T-helper 17 cell (primary cell): ENCODE data around the gene ZXDC. TPM values are rescaled to one million over a fixed set of nuclear protein-coding genes. Genes with fewer than 3 reads are reported as not detected.

Experiments used
- ATAC-seq: fragments of 150-1000 bp; cut with Tn5 transposase; 2 replicates; pipeline ENCODE4 v1.10.0; 2021; ENCODE audit warnings: mild to moderate bottlenecking, moderate library complexity
- DNase-seq, 3 donors: peaks; one replicate each; pipeline versions ENCODE4 v3.0.0 to v3.0.0-alpha.2; 2020 to 2021
- H3K9me3 ChIP-seq: one replicate; pipeline ENCODE4 v1.7.0; 2013; ENCODE audit warnings: low read length, mild to moderate bottlenecking; ENCODE audit not compliant: control insufficient read depth, poor library complexity, severe bottlenecking
- H3K27ac Mint-ChIP-seq: one replicate; pipeline ENCODE4 v1.8.0; 2022; ENCODE audit warnings: mild to moderate bottlenecking, moderate library complexity, mixed read lengths
- H3K27me3 Mint-ChIP-seq: one replicate; pipeline ENCODE4 v1.8.0; 2022; ENCODE audit warnings: mixed read lengths
- H3K36me3 Mint-ChIP-seq: one replicate; pipeline ENCODE4 v1.8.0; 2022; ENCODE audit warnings: low read depth, mixed read lengths
- H3K4me1 Mint-ChIP-seq: one replicate; pipeline ENCODE4 v1.8.0; 2022; ENCODE audit warnings: mild to moderate bottlenecking, mixed read lengths
- H3K4me3 Mint-ChIP-seq: one replicate; pipeline ENCODE4 v1.8.0; 2022; ENCODE audit warnings: mild to moderate bottlenecking, moderate library complexity, mixed read lengths
- total RNA-seq, 4 donors: library from RNA in 2 of 4; stranded (reverse) in 2 of 4; gene quantifications; one replicate each; pipeline ENCODE4 v1.2.3 and lab custom pipeline; 2022 to 2026

ZXDC gene
- total RNA-seq, 2 donors from 2014 or later: 57.2 to 59.0 TPM

DNA sequence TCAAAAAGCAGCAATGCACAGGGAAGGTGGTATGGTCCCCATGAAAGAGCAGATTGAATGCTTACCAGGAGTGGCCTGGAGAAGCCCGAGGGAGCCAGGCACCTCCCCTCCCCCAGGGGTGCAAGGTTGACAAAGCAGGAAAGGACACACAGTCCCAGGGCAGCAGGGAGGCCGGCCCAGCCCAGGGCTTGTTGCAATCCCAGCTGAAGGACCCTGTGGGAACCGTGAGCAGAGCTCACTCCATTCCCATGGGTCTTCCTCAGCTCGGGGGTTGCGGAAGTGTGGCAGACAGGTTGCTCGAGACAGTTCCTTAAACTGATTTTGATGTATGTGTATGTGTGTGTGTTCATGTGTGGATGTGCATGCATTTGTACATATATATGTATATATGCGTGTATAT is 26.0 kb upstream of the ZXDC start:
- Mint-ChIP-seq H3K27ac (no peak overlapping the region), H3K27me3 (peaks cover 15% of the 10 kb centered on the region), H3K4me1 (no peaks in the 10 kb centered on the region), H3K4me3 (no peak overlapping the region), H3K36me3 (no peaks in the 10 kb centered on the region)
- no peak for ATAC-seq
- DNase-seq: no peak
- H3K9me3 ChIP-seq: no peaks in the 10 kb centered on the region

DNA sequence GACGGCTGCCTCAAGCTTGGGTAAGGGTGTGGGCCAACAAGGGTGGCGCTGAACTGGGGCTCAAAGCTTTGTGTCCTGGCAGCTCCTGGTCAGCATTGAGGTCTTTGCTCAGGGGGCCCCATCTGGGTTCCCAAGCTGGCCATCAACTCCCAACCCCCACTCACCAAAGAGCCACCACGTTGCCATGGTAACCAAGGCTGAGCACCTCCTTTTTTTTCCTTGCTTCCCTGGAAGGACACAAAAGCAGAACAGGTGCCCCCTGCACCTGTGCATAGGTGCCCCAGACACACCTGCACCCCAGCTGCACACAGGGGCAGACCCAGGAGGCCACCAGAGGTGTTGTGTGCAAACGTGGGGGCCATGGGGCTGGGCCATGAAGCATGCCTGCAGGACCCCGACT is 25.4 kb upstream of the ZXDC start:
- H3K36me3 Mint-ChIP-seq: no peaks in the 10 kb centered on the region
- peaks cover 11% of the 10 kb centered on the region for H3K27me3 Mint-ChIP-seq
- H3K4me3 Mint-ChIP-seq: no peak overlapping the region
- no peaks in the 10 kb centered on the region for H3K9me3 ChIP-seq
- H3K4me1 Mint-ChIP-seq: no peaks in the 10 kb centered on the region
- no peak for ATAC-seq
- DNase-seq: no peak
- no peak overlapping the region for H3K27ac Mint-ChIP-seq

- no peaks in the 10 kb centered on the region for H3K36me3 Mint-ChIP-seq
- no peaks in the 10 kb centered on the region for H3K9me3 ChIP-seq
- no peak for ATAC-seq
- no peak for DNase-seq
- H3K27ac Mint-ChIP-seq: no peak overlapping the region
- H3K27me3 Mint-ChIP-seq: peaks cover 7% of the 10 kb centered on the region
- no peaks in the 10 kb centered on the region for H3K4me1 Mint-ChIP-seq
- H3K4me3 Mint-ChIP-seq: no peak overlapping the region
Measured at GRCh38 chr3:126500016-126500415, 24.3 kb upstream of the ZXDC start.

DNA sequence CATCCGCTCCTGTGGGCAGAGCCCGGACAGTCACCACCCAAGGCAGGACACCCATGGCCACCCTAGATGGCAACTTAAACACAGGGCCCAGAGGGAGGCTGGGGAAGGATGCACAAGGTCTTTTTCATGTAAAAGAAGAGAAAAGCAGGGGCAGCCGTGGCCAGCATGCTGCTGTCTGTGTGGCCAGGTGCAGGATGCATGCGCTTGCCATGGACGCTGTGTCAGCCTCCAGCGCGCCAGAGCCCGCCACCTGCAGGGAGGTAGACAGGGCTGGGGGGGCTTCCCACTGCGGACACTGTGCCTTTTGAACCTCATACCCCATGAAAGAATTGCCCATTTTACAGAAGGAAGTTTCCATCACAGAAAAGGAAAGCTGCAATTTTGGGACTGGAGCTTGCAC is 23.7 kb upstream of the ZXDC start:
- H3K9me3 ChIP-seq: no peaks in the 10 kb centered on the region
- ATAC-seq: no peak
- H3K27ac Mint-ChIP-seq: no peak overlapping the region
- no peak overlapping the region for H3K4me3 Mint-ChIP-seq
- no peaks in the 10 kb centered on the region for H3K36me3 Mint-ChIP-seq
- H3K27me3 Mint-ChIP-seq: peaks cover 5% of the 10 kb centered on the region
- no peak for DNase-seq
- no peaks in the 10 kb centered on the region for H3K4me1 Mint-ChIP-seq

DNA sequence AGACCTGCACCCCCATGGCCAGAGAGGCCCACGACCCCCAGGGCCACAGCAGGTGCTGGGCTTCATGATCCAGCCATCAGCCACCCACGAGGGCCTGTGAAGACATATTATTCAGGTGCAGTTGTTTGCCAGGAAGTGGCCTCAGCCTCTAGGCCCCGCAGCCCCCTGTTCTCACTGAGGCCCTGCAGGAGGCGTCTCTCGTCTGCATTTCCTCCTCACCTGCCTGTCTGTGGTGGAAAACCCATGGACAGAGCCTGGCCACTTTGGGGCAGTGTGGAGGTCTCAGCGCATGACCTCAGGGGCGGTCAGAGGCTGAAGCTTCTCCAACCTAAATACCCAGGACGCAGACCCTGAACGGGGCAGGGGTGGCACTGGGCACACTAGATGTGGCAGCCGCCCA is 23.2 kb upstream of the ZXDC start:
- no peaks in the 10 kb centered on the region for H3K36me3 Mint-ChIP-seq
- H3K4me1 Mint-ChIP-seq: no peaks in the 10 kb centered on the region
- DNase-seq: no peak
- H3K27ac Mint-ChIP-seq: no peak overlapping the region
- no peaks in the 10 kb centered on the region for H3K9me3 ChIP-seq
- H3K4me3 Mint-ChIP-seq: no peak overlapping the region
- H3K27me3 Mint-ChIP-seq: peaks cover 5% of the 10 kb centered on the region
- ATAC-seq: no peak

GRCh38 chr3:126498461-126498860 is 22.8 kb upstream of the ZXDC start:
- H3K9me3 ChIP-seq: no peaks in the 10 kb centered on the region
- Mint-ChIP-seq H3K27me3 (peaks cover 5% of the 10 kb centered on the region), H3K4me1 (peaks cover under 1% of the 10 kb centered on the region), H3K4me3 (no peak overlapping the region), H3K27ac (no peak overlapping the region), H3K36me3 (no peaks in the 10 kb centered on the region)
- DNase-seq (no peak), ATAC-seq (no peak)

DNA sequence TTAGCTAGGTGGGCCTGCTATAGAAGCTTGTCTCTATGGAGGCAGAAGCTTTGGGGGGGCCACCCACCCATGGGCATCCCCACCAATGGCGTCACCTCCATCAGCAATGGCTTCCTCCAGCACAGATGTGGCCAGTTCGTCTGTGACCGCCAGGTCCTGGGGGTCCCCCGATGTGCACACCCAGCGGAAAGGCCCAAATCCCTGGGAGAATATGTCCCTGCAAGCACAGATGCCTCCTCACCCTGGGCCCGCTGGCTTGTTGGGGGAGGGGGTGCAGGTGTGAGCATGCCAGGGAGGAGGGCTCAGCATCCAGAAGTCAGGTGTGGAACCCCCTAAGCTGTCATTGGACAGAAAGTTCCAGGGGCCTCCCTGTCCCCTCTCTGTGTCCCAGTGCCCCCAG is 22.3 kb upstream of the ZXDC start:
- H3K4me1 Mint-ChIP-seq: peaks cover 4% of the 10 kb centered on the region
- no peaks in the 10 kb centered on the region for H3K9me3 ChIP-seq
- no peaks in the 10 kb centered on the region for H3K36me3 Mint-ChIP-seq
- no peak for ATAC-seq
- no peak overlapping the region for H3K4me3 Mint-ChIP-seq
- H3K27ac Mint-ChIP-seq: no peak overlapping the region
- H3K27me3 Mint-ChIP-seq: peaks cover 5% of the 10 kb centered on the region
- DNase-seq: no peak

- Mint-ChIP-seq H3K27ac (no peak overlapping the region), H3K4me3 (no peak overlapping the region), H3K36me3 (no peaks in the 10 kb centered on the region), H3K27me3 (peaks cover 5% of the 10 kb centered on the region), H3K4me1 (peaks cover 4% of the 10 kb centered on the region)
- no peak for ATAC-seq
- no peak for DNase-seq
- H3K9me3 ChIP-seq: no peaks in the 10 kb centered on the region
Measured at GRCh38 chr3:126496894-126497850, 21.5 kb upstream of the ZXDC start.

GRCh38 chr3:126495786-126496185 is 20.1 kb upstream of the ZXDC start:
- H3K9me3 ChIP-seq: no peaks in the 10 kb centered on the region
- no peak overlapping the region for H3K4me3 Mint-ChIP-seq
- no peak overlapping the region for H3K27ac Mint-ChIP-seq
- DNase-seq: no peak
- H3K4me1 Mint-ChIP-seq: peaks cover 4% of the 10 kb centered on the region
- H3K36me3 Mint-ChIP-seq: no peaks in the 10 kb centered on the region
- H3K27me3 Mint-ChIP-seq: peaks cover 5% of the 10 kb centered on the region
- ATAC-seq: no peak

DNA sequence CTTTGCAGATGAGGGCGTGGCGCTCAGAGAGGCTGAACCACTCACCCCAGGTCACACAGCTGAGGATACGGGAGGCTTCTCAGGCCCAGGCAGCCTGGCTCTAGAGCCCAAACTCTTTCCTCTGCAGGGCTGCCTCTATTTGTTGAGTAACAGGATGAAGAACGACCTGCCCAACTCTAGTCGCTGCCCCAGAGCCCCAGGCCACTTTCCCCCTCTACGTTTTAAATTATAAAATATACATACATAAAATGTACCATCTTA is 19.2 kb upstream of the ZXDC start:
- H3K4me3 Mint-ChIP-seq: no peak overlapping the region
- H3K4me1 Mint-ChIP-seq: peaks cover 4% of the 10 kb centered on the region
- no peak for ATAC-seq
- no peaks in the 10 kb centered on the region for H3K36me3 Mint-ChIP-seq
- H3K27me3 Mint-ChIP-seq: peaks cover 5% of the 10 kb centered on the region
- no peak for DNase-seq
- H3K27ac Mint-ChIP-seq: no peak overlapping the region
- no peaks in the 10 kb centered on the region for H3K9me3 ChIP-seq

DNA sequence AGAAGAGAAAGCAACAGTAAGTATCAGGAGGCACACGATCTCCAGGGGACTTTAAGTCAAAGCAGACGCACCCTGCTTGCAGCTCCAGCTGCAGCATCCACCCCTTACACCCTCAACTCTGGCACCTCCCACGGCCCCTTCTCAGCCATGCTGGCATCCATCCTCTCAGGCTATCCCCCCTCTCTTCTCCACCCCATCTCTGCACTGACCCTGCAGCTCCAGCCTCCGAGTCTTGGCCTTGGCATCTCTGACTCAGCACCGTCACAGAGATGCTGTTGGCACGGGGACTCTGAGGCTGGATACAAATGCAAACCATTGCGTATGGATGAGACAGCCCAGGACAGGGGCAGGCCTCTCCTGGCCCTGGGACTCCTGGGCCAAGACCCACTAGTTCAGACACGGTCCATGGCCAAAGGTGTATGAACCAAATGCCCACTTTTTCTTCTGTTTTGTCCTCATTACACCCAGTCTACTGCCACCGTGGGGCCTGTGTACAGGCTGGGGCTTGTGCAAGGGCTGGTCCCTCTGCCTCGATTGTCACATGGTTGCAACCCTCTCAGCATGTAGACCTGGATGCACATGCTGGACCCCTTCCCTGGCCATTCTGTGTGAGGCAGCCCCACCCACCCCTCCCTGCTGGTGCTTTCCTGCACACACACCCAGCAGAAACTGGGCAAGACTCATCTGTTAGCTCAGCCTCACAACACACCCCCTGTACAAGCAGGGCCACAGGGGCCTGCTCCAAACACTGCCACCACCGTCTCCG is 18.7 kb upstream of the ZXDC start:
- no peak overlapping the region for H3K4me3 Mint-ChIP-seq
- ATAC-seq: no peak

GRCh38 chr3:126493739-126494138 is 18.0 kb upstream of the ZXDC start:
- no peaks in the 10 kb centered on the region for H3K9me3 ChIP-seq
- peaks cover 12% of the 10 kb centered on the region for H3K27me3 Mint-ChIP-seq
- DNase-seq (no peak), ATAC-seq (no peak)
- no peaks in the 10 kb centered on the region for H3K36me3 Mint-ChIP-seq
- H3K4me3 Mint-ChIP-seq: no peak overlapping the region
- H3K27ac Mint-ChIP-seq: no peak overlapping the region
- peaks cover 4% of the 10 kb centered on the region for H3K4me1 Mint-ChIP-seq

More for the DNA sequence above, 18.7 kb upstream of the ZXDC start:
- H3K9me3 ChIP-seq: no peaks in the 10 kb centered on the region
- peaks cover 4% of the 10 kb centered on the region for H3K4me1 Mint-ChIP-seq
- DNase-seq: no peak
- H3K36me3 Mint-ChIP-seq: no peaks in the 10 kb centered on the region
- H3K27ac Mint-ChIP-seq: no peak overlapping the region
- peaks cover 6% of the 10 kb centered on the region for H3K27me3 Mint-ChIP-seq

GRCh38 chr3:126493051-126493450 is 17.4 kb upstream of the ZXDC start:
- Mint-ChIP-seq H3K4me1 (peaks cover 4% of the 10 kb centered on the region), H3K36me3 (no peaks in the 10 kb centered on the region), H3K27me3 (peaks cover 13% of the 10 kb centered on the region), H3K27ac (no peak overlapping the region), H3K4me3 (no peak overlapping the region)
- ATAC-seq: no peak
- no peaks in the 10 kb centered on the region for H3K9me3 ChIP-seq
- DNase-seq: no peak
